Neural cell (in vitro differentiated cells): ENCODE measurements around the gene COL23A1.

Source experiments
- EP300 ChIP-seq: fragments of 450-650 bp; conservative IDR thresholded peaks from 2 replicates; pipeline ENCODE4 v1.6.1; 2014; ENCODE audit warnings: antibody characterized with exemption, mild to moderate bottlenecking, moderate library complexity; ENCODE audit not compliant: poor library complexity, severe bottlenecking
- EZH2 ChIP-seq: fragments of 200-600, 300-800 bp; shearing (Covaris generic), sonication (generic); IDR thresholded peaks from 2 replicates; pipeline ENCODE4 v1.6.1; 2014; ENCODE audit warnings: antibody characterized with exemption, low read length, borderline replicate concordance, mild to moderate bottlenecking; ENCODE audit not compliant: insufficient read depth, poor library complexity, severe bottlenecking
- MXI1 ChIP-seq: fragments of 450-650 bp; conservative IDR thresholded peaks from 2 replicates; pipeline ENCODE4 v1.6.1; 2014; ENCODE audit warnings: antibody characterized with exemption, mild to moderate bottlenecking; ENCODE audit not compliant: poor library complexity, severe bottlenecking
- POLR2AphosphoS5 ChIP-seq: IDR thresholded peaks from 2 replicates; pipeline ENCODE4 v1.6.1; 2012
- RAD21 ChIP-seq: fragments of 450-650 bp; conservative IDR thresholded peaks from 2 replicates; pipeline ENCODE4 v1.6.1; 2014; ENCODE audit warnings: antibody characterized with exemption, mild to moderate bottlenecking, moderate library complexity
- SMC3 ChIP-seq: fragments of 450-650 bp; conservative IDR thresholded peaks from 2 replicates; pipeline ENCODE4 v1.6.1; 2014; ENCODE audit warnings: antibody characterized with exemption, mild to moderate bottlenecking, moderate library complexity; ENCODE audit not compliant: poor library complexity
- TF ChIP-seq, protein P1 (sequence below): fragments of 450-650 bp; IDR thresholded peaks from 2 replicates; pipeline ENCODE4 v1.5.1; 2014; ENCODE audit warnings: antibody characterized with exemption, mild to moderate bottlenecking, moderate library complexity; ENCODE audit not compliant: poor library complexity, severe bottlenecking
- TF ChIP-seq, protein P2 (sequence below): IDR thresholded peaks from 2 replicates; pipeline ENCODE4 v1.6.1; 2012; ENCODE audit warnings: borderline replicate concordance

- no peak for TF ChIP-seq POLR2AphosphoS5
- TF ChIP-seq MXI1: no peak
- TF ChIP-seq, protein P1, sequence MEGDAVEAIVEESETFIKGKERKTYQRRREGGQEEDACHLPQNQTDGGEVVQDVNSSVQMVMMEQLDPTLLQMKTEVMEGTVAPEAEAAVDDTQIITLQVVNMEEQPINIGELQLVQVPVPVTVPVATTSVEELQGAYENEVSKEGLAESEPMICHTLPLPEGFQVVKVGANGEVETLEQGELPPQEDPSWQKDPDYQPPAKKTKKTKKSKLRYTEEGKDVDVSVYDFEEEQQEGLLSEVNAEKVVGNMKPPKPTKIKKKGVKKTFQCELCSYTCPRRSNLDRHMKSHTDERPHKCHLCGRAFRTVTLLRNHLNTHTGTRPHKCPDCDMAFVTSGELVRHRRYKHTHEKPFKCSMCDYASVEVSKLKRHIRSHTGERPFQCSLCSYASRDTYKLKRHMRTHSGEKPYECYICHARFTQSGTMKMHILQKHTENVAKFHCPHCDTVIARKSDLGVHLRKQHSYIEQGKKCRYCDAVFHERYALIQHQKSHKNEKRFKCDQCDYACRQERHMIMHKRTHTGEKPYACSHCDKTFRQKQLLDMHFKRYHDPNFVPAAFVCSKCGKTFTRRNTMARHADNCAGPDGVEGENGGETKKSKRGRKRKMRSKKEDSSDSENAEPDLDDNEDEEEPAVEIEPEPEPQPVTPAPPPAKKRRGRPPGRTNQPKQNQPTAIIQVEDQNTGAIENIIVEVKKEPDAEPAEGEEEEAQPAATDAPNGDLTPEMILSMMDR: no peak
- no peak for TF ChIP-seq EP300
- TF ChIP-seq, protein P2, sequence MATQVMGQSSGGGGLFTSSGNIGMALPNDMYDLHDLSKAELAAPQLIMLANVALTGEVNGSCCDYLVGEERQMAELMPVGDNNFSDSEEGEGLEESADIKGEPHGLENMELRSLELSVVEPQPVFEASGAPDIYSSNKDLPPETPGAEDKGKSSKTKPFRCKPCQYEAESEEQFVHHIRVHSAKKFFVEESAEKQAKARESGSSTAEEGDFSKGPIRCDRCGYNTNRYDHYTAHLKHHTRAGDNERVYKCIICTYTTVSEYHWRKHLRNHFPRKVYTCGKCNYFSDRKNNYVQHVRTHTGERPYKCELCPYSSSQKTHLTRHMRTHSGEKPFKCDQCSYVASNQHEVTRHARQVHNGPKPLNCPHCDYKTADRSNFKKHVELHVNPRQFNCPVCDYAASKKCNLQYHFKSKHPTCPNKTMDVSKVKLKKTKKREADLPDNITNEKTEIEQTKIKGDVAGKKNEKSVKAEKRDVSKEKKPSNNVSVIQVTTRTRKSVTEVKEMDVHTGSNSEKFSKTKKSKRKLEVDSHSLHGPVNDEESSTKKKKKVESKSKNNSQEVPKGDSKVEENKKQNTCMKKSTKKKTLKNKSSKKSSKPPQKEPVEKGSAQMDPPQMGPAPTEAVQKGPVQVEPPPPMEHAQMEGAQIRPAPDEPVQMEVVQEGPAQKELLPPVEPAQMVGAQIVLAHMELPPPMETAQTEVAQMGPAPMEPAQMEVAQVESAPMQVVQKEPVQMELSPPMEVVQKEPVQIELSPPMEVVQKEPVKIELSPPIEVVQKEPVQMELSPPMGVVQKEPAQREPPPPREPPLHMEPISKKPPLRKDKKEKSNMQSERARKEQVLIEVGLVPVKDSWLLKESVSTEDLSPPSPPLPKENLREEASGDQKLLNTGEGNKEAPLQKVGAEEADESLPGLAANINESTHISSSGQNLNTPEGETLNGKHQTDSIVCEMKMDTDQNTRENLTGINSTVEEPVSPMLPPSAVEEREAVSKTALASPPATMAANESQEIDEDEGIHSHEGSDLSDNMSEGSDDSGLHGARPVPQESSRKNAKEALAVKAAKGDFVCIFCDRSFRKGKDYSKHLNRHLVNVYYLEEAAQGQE: no peak
- no peak for TF ChIP-seq EZH2
- TF ChIP-seq RAD21: no peak
- TF ChIP-seq SMC3: no peak
These were observed 238.8 kb downstream of the COL23A1 start for GRCh38 chr5:178351221-178352034.
